HepG2 (cell line): ENCODE results near the gene CD7. TPM values are rescaled to one million over a fixed set of nuclear protein-coding genes. Genes with fewer than 3 reads are reported as not detected.

Experiments used
- EP300 ChIP-seq, 3 experiments: sonication (generic) in 1 of 3; formaldehyde crosslinking in 1 of 3; IDR thresholded peaks; 2 replicates each; pipeline versions ENCODE4 v1.5.1 to v1.6.1; 2011 to 2020; ENCODE audit warnings: low read depth in 2 of 3, low read length in 2 of 3, borderline replicate concordance in 1 of 3, improper control_type of control experiment in 1 of 3, mild to moderate bottlenecking in 1 of 3, missing genetic modification reagents in 1 of 3, moderate library complexity in 1 of 3
- GPN1 ChIP-seq: sonication (generic); formaldehyde crosslinking; IDR thresholded peaks from 2 replicates; pipeline ENCODE4 v1.5.1; 2020; ENCODE audit warnings: missing genetic modification reagents, borderline replicate concordance
- HDAC6 ChIP-seq: fragments of 200-600 bp; sonication (generic); IDR thresholded peaks from 2 replicates; pipeline ENCODE4 v1.7.0; 2017; ENCODE audit warnings: mild to moderate bottlenecking, antibody characterized with exemption, low read length, low read depth
- KMT2A ChIP-seq: sonication (generic); formaldehyde crosslinking; IDR thresholded peaks from 2 replicates; pipeline ENCODE4 v1.4.0; 2020; ENCODE audit warnings: missing genetic modification reagents
- NFE2 ChIP-seq: sonication (generic); formaldehyde crosslinking; IDR thresholded peaks from 2 replicates; pipeline ENCODE4 v1.4.0; 2020; ENCODE audit warnings: missing genetic modification reagents
- SIN3A ChIP-seq: IDR thresholded peaks from 2 replicates; pipeline ENCODE4 v1.6.1; 2011; ENCODE audit warnings: low read depth, mild to moderate bottlenecking, control low read depth, low read length, borderline replicate concordance
- SOX13 ChIP-seq, 3 experiments: fragments of 450-650 bp in 1 of 3; sonication (generic) in 1 of 3; formaldehyde crosslinking in 1 of 3; IDR thresholded peaks in 2 of 3; conservative IDR thresholded peaks in 1 of 3; 2 replicates each; pipeline versions ENCODE4 v1.5.0 to v1.6.1; 2016 to 2020; ENCODE audit warnings: antibody characterized with exemption in 1 of 3, mild to moderate bottlenecking in 1 of 3, missing compliant biosample characterization in 1 of 3, missing genetic modification reagents in 1 of 3, moderate library complexity in 1 of 3
- SOX5 ChIP-seq: IDR thresholded peaks from 2 replicates; pipeline ENCODE4 v1.6.1; 2016; ENCODE audit warnings: borderline replicate concordance
- ZNF143 ChIP-seq: sonication (generic); formaldehyde crosslinking; IDR thresholded peaks from 2 replicates; pipeline ENCODE4 v1.4.0; 2020; ENCODE audit warnings: missing genetic modification reagents
- ZNF160 ChIP-seq: sonication (generic); formaldehyde crosslinking; IDR thresholded peaks from 2 replicates; pipeline ENCODE4 v1.8.0; 2022; ENCODE audit warnings: mild to moderate bottlenecking, inconsistent platforms, missing genetic modification reagents
- ZNF34 ChIP-seq: sonication (generic); formaldehyde crosslinking; IDR thresholded peaks from 2 replicates; pipeline ENCODE4 v1.4.0; 2020; ENCODE audit warnings: mild to moderate bottlenecking, missing genetic modification reagents, borderline replicate concordance
- ZNF660 ChIP-seq: sonication (generic); formaldehyde crosslinking; IDR thresholded peaks from 2 replicates; pipeline ENCODE4 v1.5.1; 2020; ENCODE audit warnings: mild to moderate bottlenecking, low read depth, missing genetic modification reagents, borderline replicate concordance
- ZNF75D ChIP-seq: sonication (generic); formaldehyde crosslinking; IDR thresholded peaks from 2 replicates; pipeline ENCODE4 v1.8.1; 2023; ENCODE audit warnings: missing genetic modification reagents, mild to moderate bottlenecking, borderline replicate concordance
- ZNF839 ChIP-seq: sonication (generic); formaldehyde crosslinking; IDR thresholded peaks from 2 replicates; pipeline ENCODE4 v1.4.0; 2020; ENCODE audit warnings: missing genetic modification reagents, mild to moderate bottlenecking, borderline replicate concordance
- polyA plus RNA-seq, 8 experiments: library from polyadenylated mRNA; depleted of rRNA in 3 of 8; stranded (reverse) in 7 of 8; unstranded in 1 of 8; fragments of >200 nt; fragmentation: Illumina TruSeq in 4 of 8; extraction: Trizol in 4 of 8; gene quantifications; 2 replicates each; pipeline versions ENCODE4 v1.2.1 to v1.2.3, GENCODE V29; 2011 to 2016; ENCODE audit warnings: low read depth in 4 of 8, missing spikeins in 1 of 8, mixed read lengths in 1 of 8; ENCODE audit not compliant: insufficient read depth in 1 of 8
- total RNA-seq, 5 experiments: library from RNA; depleted of rRNA; stranded (reverse); fragments of >200 nt; fragmentation: Illumina TruSeq; extraction: Trizol; gene quantifications; 2 replicates each; pipeline ENCODE4 v1.2.3, GENCODE V29; 2016; ENCODE audit warnings: low read depth in 1 of 5
- TF ChIP-seq, protein P1 (sequence below): IDR thresholded peaks from 2 replicates; pipeline ENCODE4 v1.6.1; 2016
- TF ChIP-seq, protein P2 (sequence below): sonication (generic); formaldehyde crosslinking; IDR thresholded peaks from 2 replicates; pipeline ENCODE4 v1.5.0; 2020; ENCODE audit warnings: missing genetic modification reagents
- TF ChIP-seq, protein P3 (sequence below): sonication (generic); formaldehyde crosslinking; IDR thresholded peaks from 2 replicates; pipeline ENCODE4 v1.4.0; 2020; ENCODE audit warnings: missing genetic modification reagents
- TF ChIP-seq, protein P4 (sequence below): IDR thresholded peaks from 2 replicates; pipeline ENCODE4 v1.6.1; 2016; ENCODE audit warnings: low read depth, borderline replicate concordance
- TF ChIP-seq, protein P5 (sequence below): IDR thresholded peaks from 2 replicates; pipeline ENCODE4 v1.6.1; 2012; ENCODE audit warnings: inconsistent platforms
- TF ChIP-seq, protein P6 (sequence below): sonication (generic); formaldehyde crosslinking; IDR thresholded peaks from 2 replicates; pipeline ENCODE4 v1.4.0; 2020; ENCODE audit warnings: missing genetic modification reagents

Gene CD7
- total and polyA plus RNA-seq, 2 of the 13 experiments (the other 11 are each of a cell fraction or from before 2014, with no cell fraction given), result 67.6 to 76.4 TPM

DNA sequence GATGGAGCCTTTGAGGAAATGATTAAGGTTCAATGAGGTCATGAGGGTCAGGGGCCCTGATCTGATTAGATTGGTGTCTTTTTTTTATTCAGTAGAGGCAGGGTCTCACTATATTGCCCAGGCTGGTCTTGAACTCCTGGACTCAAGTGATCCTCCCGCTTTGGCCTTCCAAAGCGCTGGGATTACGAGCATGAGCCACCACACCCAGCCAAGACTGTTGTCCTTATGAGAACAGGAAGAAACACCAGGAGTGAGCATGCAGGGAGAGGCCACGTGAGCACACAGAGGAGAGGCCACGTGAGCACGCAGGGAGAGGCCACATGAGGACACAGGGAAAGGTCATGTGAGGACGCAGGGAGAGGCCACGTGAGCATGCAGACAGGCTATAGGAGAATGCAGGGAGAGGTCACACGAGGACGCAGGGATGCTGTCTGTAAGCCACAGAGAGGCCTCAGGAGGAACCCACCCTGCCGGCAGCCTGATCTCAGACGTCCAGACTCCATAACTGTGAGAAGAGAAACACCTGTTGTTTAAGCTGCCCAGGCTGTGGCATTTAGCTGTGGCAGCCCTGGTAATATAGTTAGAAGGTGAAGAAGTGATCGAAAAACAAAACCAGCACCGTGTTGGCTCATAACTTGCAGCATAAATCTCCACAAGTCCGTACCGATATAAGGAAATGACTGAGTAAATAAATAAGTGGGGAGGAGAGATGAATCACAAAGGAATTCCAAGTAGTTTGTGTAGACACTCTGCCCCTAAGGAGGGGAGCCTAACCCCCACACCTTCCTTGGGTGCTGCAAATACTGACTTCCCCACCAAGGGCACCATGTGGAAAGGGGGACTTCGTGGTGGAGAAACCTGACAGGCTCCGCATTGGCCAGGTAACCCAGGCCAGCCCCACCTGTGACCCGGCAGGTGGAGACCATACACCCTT, 29.3 kb downstream of the CD7 start (continued):
- TF ChIP-seq, protein P1, sequence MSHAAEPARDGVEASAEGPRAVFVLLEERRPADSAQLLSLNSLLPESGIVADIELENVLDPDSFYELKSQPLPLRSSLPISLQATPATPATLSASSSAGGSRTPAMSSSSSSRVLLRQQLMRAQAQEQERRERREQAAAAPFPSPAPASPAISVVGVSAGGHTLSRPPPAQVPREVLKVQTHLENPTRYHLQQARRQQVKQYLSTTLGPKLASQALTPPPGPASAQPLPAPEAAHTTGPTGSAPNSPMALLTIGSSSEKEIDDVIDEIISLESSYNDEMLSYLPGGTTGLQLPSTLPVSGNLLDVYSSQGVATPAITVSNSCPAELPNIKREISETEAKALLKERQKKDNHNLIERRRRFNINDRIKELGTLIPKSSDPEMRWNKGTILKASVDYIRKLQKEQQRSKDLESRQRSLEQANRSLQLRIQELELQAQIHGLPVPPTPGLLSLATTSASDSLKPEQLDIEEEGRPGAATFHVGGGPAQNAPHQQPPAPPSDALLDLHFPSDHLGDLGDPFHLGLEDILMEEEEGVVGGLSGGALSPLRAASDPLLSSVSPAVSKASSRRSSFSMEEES, result peak; percentile 100
- TF ChIP-seq HDAC6 (no peak), KMT2A (CRISPR knock-in tag) (peak; percentile 60; the same call in 1 of the 2 replicates), ZNF839 (no peak), SIN3A (peak; percentile 59; the same call in 1 of the 2 replicates), ZNF143 (peak; percentile 16; the same call in 1 of the 2 replicates), ZNF34 (CRISPR knock-in tag) (no peak), NFE2 (CRISPR knock-in tag) (no peak), ZNF660 (CRISPR knock-in tag) (no peak; the same call in 1 of the 2 replicates), GPN1 (CRISPR knock-in tag) (no peak), ZNF75D (no peak), EP300 (IDR thresholded peaks at IDR 0.05; ENCODE audit: low read depth in 2 of 2, low read length in 2 of 2) (peak; percentile 81 to 88), EP300 (CRISPR knock-in tag; IDR thresholded peaks at IDR 0.05; ENCODE audit: borderline replicate concordance) (peak; percentile 90; the same call in 1 of the 2 replicates), ZNF160 (CRISPR knock-in tag) (peak; percentile 89; the same call in 1 of the 2 replicates), SOX5 (CRISPR knock-in tag) (peak; percentile 98), SOX13 (IDR thresholded peaks at IDR 0.05) (peak; percentile 80; the same call in 1 of the 2 replicates), SOX13 (CRISPR knock-in tag; conservative IDR thresholded peaks at IDR 0.05 in 1 of 2, IDR thresholded peaks at IDR 0.05 in 1 of 2) (peak; percentile 41 to 89; a peak in 2 of 4 replicates)
- TF ChIP-seq, protein P2, sequence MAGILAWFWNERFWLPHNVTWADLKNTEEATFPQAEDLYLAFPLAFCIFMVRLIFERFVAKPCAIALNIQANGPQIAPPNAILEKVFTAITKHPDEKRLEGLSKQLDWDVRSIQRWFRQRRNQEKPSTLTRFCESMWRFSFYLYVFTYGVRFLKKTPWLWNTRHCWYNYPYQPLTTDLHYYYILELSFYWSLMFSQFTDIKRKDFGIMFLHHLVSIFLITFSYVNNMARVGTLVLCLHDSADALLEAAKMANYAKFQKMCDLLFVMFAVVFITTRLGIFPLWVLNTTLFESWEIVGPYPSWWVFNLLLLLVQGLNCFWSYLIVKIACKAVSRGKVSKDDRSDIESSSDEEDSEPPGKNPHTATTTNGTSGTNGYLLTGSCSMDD (CRISPR knock-in tag), result no peak
- TF ChIP-seq, protein P3, sequence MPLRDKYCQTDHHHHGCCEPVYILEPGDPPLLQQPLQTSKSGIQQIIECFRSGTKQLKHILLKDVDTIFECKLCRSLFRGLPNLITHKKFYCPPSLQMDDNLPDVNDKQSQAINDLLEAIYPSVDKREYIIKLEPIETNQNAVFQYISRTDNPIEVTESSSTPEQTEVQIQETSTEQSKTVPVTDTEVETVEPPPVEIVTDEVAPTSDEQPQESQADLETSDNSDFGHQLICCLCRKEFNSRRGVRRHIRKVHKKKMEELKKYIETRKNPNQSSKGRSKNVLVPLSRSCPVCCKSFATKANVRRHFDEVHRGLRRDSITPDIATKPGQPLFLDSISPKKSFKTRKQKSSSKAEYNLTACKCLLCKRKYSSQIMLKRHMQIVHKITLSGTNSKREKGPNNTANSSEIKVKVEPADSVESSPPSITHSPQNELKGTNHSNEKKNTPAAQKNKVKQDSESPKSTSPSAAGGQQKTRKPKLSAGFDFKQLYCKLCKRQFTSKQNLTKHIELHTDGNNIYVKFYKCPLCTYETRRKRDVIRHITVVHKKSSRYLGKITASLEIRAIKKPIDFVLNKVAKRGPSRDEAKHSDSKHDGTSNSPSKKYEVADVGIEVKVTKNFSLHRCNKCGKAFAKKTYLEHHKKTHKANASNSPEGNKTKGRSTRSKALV (CRISPR knock-in tag), result 0 out of 2 replicates have a peak, but pooled peaks have one; percentile 27
- TF ChIP-seq, protein P4, sequence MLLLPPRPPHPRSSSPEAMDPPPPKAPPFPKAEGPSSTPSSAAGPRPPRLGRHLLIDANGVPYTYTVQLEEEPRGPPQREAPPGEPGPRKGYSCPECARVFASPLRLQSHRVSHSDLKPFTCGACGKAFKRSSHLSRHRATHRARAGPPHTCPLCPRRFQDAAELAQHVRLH (CRISPR knock-in tag), result no peak; the same call in 1 of the 2 replicates
- TF ChIP-seq, protein P5, sequence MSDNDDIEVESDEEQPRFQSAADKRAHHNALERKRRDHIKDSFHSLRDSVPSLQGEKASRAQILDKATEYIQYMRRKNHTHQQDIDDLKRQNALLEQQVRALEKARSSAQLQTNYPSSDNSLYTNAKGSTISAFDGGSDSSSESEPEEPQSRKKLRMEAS, result peak; percentile 99
- TF ChIP-seq, protein P6, sequence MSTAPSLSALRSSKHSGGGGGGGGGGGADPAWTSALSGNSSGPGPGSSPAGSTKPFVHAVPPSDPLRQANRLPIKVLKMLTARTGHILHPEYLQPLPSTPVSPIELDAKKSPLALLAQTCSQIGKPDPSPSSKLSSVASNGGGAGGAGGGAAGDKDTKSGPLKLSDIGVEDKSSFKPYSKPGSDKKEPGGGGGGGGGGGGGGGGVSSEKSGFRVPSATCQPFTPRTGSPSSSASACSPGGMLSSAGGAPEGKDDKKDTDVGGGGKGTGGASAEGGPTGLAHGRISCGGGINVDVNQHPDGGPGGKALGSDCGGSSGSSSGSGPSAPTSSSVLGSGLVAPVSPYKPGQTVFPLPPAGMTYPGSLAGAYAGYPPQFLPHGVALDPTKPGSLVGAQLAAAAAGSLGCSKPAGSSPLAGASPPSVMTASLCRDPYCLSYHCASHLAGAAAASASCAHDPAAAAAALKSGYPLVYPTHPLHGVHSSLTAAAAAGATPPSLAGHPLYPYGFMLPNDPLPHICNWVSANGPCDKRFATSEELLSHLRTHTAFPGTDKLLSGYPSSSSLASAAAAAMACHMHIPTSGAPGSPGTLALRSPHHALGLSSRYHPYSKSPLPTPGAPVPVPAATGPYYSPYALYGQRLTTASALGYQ, result no peak; the same call in 1 of the 2 replicates
